GM21825 (cell line): ENCODE results near the gene TMTC3.
"Not testable (repeated sequence)": the region's sequence is repeated elsewhere in the genome, so short reads cannot be mapped to it uniquely, and the experiment has no call there.

ENCODE experiments used
- ATAC-seq: cut with Tn5 transposase; IDR thresholded peaks from one replicate; pipeline ENCODE4 v1.9.1; 2021; ENCODE audit warnings: mild to moderate bottlenecking, moderate library complexity; ENCODE audit not compliant: unreplicated experiment

TMTC3 gene

GRCh38 chr12:88163371-88163770, 21.3 kb downstream of the TMTC3 start:
- no peak for ATAC-seq

GRCh38 chr12:88166179-88166578, 24.1 kb downstream of the TMTC3 start:
- ATAC-seq: no peak

GRCh38 chr12:88167384-88167783, 25.3 kb downstream of the TMTC3 start:
- ATAC-seq: no peak

GRCh38 chr12:88172844-88173407, 30.8 kb downstream of the TMTC3 start:
- no peak for ATAC-seq

- no peak for ATAC-seq
Observed at GRCh38 chr12:88175544-88175943, 33.4 kb downstream of the TMTC3 start.

GRCh38 chr12:88179436-88180014, 37.4 kb downstream of the TMTC3 start:
- no peak for ATAC-seq

GRCh38 chr12:88181881-88182280, 39.8 kb downstream of the TMTC3 start:
- ATAC-seq: no peak

- no peak for ATAC-seq
Observed at GRCh38 chr12:88182416-88182815, 40.3 kb downstream of the TMTC3 start.

GRCh38 chr12:88184196-88184595, 42.1 kb downstream of the TMTC3 start:
- no peak for ATAC-seq

- no peak for ATAC-seq
Observed at GRCh38 chr12:88185279-88185678, 43.2 kb downstream of the TMTC3 start.

GRCh38 chr12:88185988-88186387, 43.9 kb downstream of the TMTC3 start:
- ATAC-seq: peak; percentile 94

- no peak for ATAC-seq
Observed at GRCh38 chr12:88187571-88187970, 45.5 kb downstream of the TMTC3 start.

- no peak for ATAC-seq
Observed at GRCh38 chr12:88188180-88188579, 46.1 kb downstream of the TMTC3 start.

GRCh38 chr12:88192426-88192825, 50.3 kb downstream of the TMTC3 start:
- ATAC-seq: no peak

- no peak for ATAC-seq
Observed at GRCh38 chr12:88194868-88195267, 52.8 kb downstream of the TMTC3 start.

GRCh38 chr12:88200029-88200428, 57.9 kb downstream of the TMTC3 start:
- no peak for ATAC-seq

- no peak for ATAC-seq
Observed at GRCh38 chr12:88202500-88202899, 60.4 kb downstream of the TMTC3 start.

GRCh38 chr12:88206601-88207000, 64.5 kb downstream of the TMTC3 start:
- no peak for ATAC-seq

GRCh38 chr12:88207921-88208620, 66.0 kb downstream of the TMTC3 start:
- ATAC-seq: no peak

- no peak for ATAC-seq
Observed at GRCh38 chr12:88208661-88209060, 66.6 kb downstream of the TMTC3 start.

GRCh38 chr12:88210311-88210710, 68.2 kb downstream of the TMTC3 start:
- not testable (repeated sequence) for ATAC-seq

GRCh38 chr12:88218293-88218692, 76.2 kb downstream of the TMTC3 start:
- no peak for ATAC-seq
